Measurements from ENCODE around the gene LRIT2. TPM values are rescaled to one million over a fixed set of nuclear protein-coding genes. Genes with fewer than 3 reads are reported as not detected.

Gene LRIT2
- total RNA-seq, 1 experiment from 2014 or later, result not detected

- no peak overlapping the region for H3K27ac ChIP-seq (ENCODE audit: insufficient read length, low read depth, low read length)
- DNase-seq, result no peak
- H3K4me3 Mint-ChIP-seq, result no peak overlapping the region
These were observed 44.4 kb upstream of the LRIT2 start for GRCh38 chr10:84269773-84270172.

More at GRCh38 chr10:84269773-84270172, 44.4 kb upstream of the LRIT2 start:
- no peak overlapping the region for H2BK5ac ChIP-seq (ENCODE audit: insufficient read length, low read length)
- no peaks in the 10 kb centered on the region for H3K79me1 ChIP-seq (ENCODE audit: insufficient read depth, low read depth, low read length, poor library complexity, severe bottlenecking)
- no peak overlapping the region for H2BK12ac ChIP-seq (ENCODE audit: insufficient read length, low read depth, low read length)
- H4K20me1 ChIP-seq (ENCODE audit: control insufficient read depth, insufficient read depth, insufficient read length), result no peaks in the 10 kb centered on the region
- H3K14ac ChIP-seq (ENCODE audit: insufficient read depth, low read length), result no peak overlapping the region
- no peak overlapping the region for H4K8ac ChIP-seq (replicated peaks; ENCODE audit: insufficient read length, low read depth, low read length)
- no peak overlapping the region for H2AFZ ChIP-seq (ENCODE audit: low read length)
- H2BK120ac ChIP-seq (ENCODE audit: low read depth, low read length, poor library complexity, severe bottlenecking), result no peak overlapping the region
- H3K27me3 ChIP-seq (ENCODE audit: insufficient read depth, low read length), result no peaks in the 10 kb centered on the region
- no peak overlapping the region for H3T11ph ChIP-seq (ENCODE audit: low read length)
- H3K4me1 ChIP-seq (ENCODE audit: insufficient read depth, low read length), result no peaks in the 10 kb centered on the region; the same call in 1 of the 2 replicates
- H4K5ac ChIP-seq (ENCODE audit: insufficient read length, low read depth, low read length), result no peak overlapping the region
- no peak overlapping the region for H3K56ac ChIP-seq (ENCODE audit: insufficient read length, low read depth, low read length)
- H2BK15ac ChIP-seq (ENCODE audit: low read depth, low read length), result no peak overlapping the region
- H3K27ac Mint-ChIP-seq, result no peak overlapping the region
- H3K4me2 ChIP-seq (ENCODE audit: insufficient read depth, insufficient read length, low read length), result no peak overlapping the region
- no peak overlapping the region for H4K91ac ChIP-seq (ENCODE audit: insufficient read length, low read depth, low read length)
- H3K9ac ChIP-seq (ENCODE audit: extremely low read depth, insufficient read length, low read length), result no peak overlapping the region
- H2AK5ac ChIP-seq (ENCODE audit: insufficient read length, low read length), result no peak overlapping the region
- no peak overlapping the region for H3K23ac ChIP-seq (ENCODE audit: insufficient read length, low read depth, low read length)
- H3K4ac ChIP-seq (ENCODE audit: low read depth, low read length), result no peak overlapping the region
- no peaks in the 10 kb centered on the region for H3K79me2 ChIP-seq (ENCODE audit: insufficient read depth, low read length)
- no peaks in the 10 kb centered on the region for H3K23me2 ChIP-seq (ENCODE audit: insufficient read length, low read depth, low read length, poor library complexity, severe bottlenecking)
- WGBS (ENCODE audit: extremely low coverage, insufficient read length, low lambda C conversion rate), result no CpG with 5 or more reads among the region's 2 CpGs
- no peak overlapping the region for H3K18ac ChIP-seq (ENCODE audit: insufficient read length, low read depth, low read length)
- no peak overlapping the region for H2BK20ac ChIP-seq (ENCODE audit: low read depth, low read length, poor library complexity, severe bottlenecking)
- TF ChIP-seq CTCF (conservative IDR thresholded peaks at IDR 0.05), result no peak
- no peaks in the 10 kb centered on the region for H3K9me3 Mint-ChIP-seq
- no peaks in the 10 kb centered on the region for H3K9me3 ChIP-seq (ENCODE audit: control insufficient read depth, low read depth, low read length)
- H3K27me3 Mint-ChIP-seq (ENCODE audit: low read depth), result peaks cover 4% of the 10 kb centered on the region
- H3K36me3 Mint-ChIP-seq (ENCODE audit: insufficient read depth in 1 of 3, low read depth in 3 of 3), result no peaks in the 10 kb centered on the region
- peaks cover 15% of the 10 kb centered on the region in 2 experiments for H3K4me1 Mint-ChIP-seq

Data from H9 (cell line).